Neural cell (in vitro differentiated cells): Measurements from ENCODE around the gene NGLY1. TPM values are rescaled to one million over a fixed set of nuclear protein-coding genes. Genes with fewer than 3 reads are reported as not detected.

Experiments used
- H2AFZ ChIP-seq: fragments of 200-600, 300-800 bp; sonication (generic), shearing (Covaris generic); 2 replicates; pipeline ENCODE4 v1.6.0; 2014; ENCODE audit warnings: low read depth, mild to moderate bottlenecking, antibody characterized with exemption, low read length, moderate library complexity
- H3F3A ChIP-seq: fragments of 200-600 bp; shearing (Covaris generic); 2 replicates; pipeline ENCODE4 v1.6.1; 2016; ENCODE audit warnings: mild to moderate bottlenecking, moderate library complexity, mixed read lengths, antibody characterized with exemption, low read length; ENCODE audit not compliant: insufficient read depth, poor library complexity, severe bottlenecking
- H3K27ac ChIP-seq: fragments of 200-600, 300-800 bp; sonication (generic), shearing (Covaris generic); 2 replicates; pipeline ENCODE4 v1.5.1; 2014; ENCODE audit warnings: mild to moderate bottlenecking, low read length, moderate library complexity
- H3K27me3 ChIP-seq: fragments of 300-800, 200-600 bp; sonication (generic), shearing (Covaris generic); 2 replicates; pipeline ENCODE4 v1.6.0; 2014; ENCODE audit warnings: mild to moderate bottlenecking, low read depth, low read length, moderate library complexity; ENCODE audit not compliant: insufficient read depth
- H3K36me3 ChIP-seq: fragments of 300-800, 200-600 bp; sonication (generic), shearing (Covaris generic); 2 replicates; pipeline ENCODE4 v1.5.1; 2014; ENCODE audit warnings: mild to moderate bottlenecking, antibody characterized with exemption, low read length, moderate library complexity; ENCODE audit not compliant: insufficient read depth
- H3K4me2 ChIP-seq: fragments of 300-800, 200-600 bp; sonication (generic), shearing (Covaris generic); 2 replicates; pipeline ENCODE4 v1.6.0; 2014; ENCODE audit warnings: mild to moderate bottlenecking, low read length
- H3K4me3 ChIP-seq: fragments of 300-800, 200-600 bp; sonication (generic), shearing (Covaris generic); 2 replicates; pipeline ENCODE4 v1.5.1; 2014; ENCODE audit warnings: mild to moderate bottlenecking, low read length, moderate library complexity
- H3K79me2 ChIP-seq: fragments of 200-600 bp; shearing (Covaris generic); replicated peaks from 2 replicates; pipeline ENCODE4 v1.6.0; 2014; ENCODE audit warnings: mild to moderate bottlenecking, low read length, moderate library complexity; ENCODE audit not compliant: insufficient read depth
- H3K9ac ChIP-seq: fragments of 300-800, 200-600 bp; sonication (generic), shearing (Covaris generic); 2 replicates; pipeline ENCODE4 v1.6.1; 2016; ENCODE audit warnings: mild to moderate bottlenecking, low read length, mixed read lengths
- H3K9me2 ChIP-seq: fragments of 200-600 bp; shearing (Covaris generic); 2 replicates; pipeline ENCODE4 v1.6.1; 2016; ENCODE audit warnings: mild to moderate bottlenecking, low read length, mixed read lengths; ENCODE audit not compliant: insufficient read depth
- H3K9me3 ChIP-seq: fragments of 200-600, 300-800 bp; sonication (generic), shearing (Covaris generic); 2 replicates; pipeline ENCODE4 v1.6.1; 2016; ENCODE audit warnings: mild to moderate bottlenecking, mixed run types, low read length, moderate library complexity, mixed read lengths
- H4K20me1 ChIP-seq: fragments of 200-600 bp; shearing (Covaris generic); 2 replicates; pipeline ENCODE4 v1.6.1; 2016; ENCODE audit warnings: mild to moderate bottlenecking, mixed run types; ENCODE audit not compliant: insufficient read depth
- CTCF ChIP-seq: fragments of 450-650 bp; IDR thresholded peaks from 2 replicates; pipeline ENCODE4 v1.5.1; 2014; ENCODE audit warnings: antibody characterized with exemption, mild to moderate bottlenecking, moderate library complexity; ENCODE audit not compliant: poor library complexity, severe bottlenecking
- EP300 ChIP-seq: fragments of 450-650 bp; conservative IDR thresholded peaks from 2 replicates; pipeline ENCODE4 v1.6.1; 2014; ENCODE audit warnings: antibody characterized with exemption, mild to moderate bottlenecking, moderate library complexity; ENCODE audit not compliant: poor library complexity, severe bottlenecking
- EZH2 ChIP-seq: fragments of 200-600, 300-800 bp; shearing (Covaris generic), sonication (generic); IDR thresholded peaks from 2 replicates; pipeline ENCODE4 v1.6.1; 2014; ENCODE audit warnings: antibody characterized with exemption, low read length, borderline replicate concordance, mild to moderate bottlenecking; ENCODE audit not compliant: insufficient read depth, poor library complexity, severe bottlenecking
- MXI1 ChIP-seq: fragments of 450-650 bp; conservative IDR thresholded peaks from 2 replicates; pipeline ENCODE4 v1.6.1; 2014; ENCODE audit warnings: antibody characterized with exemption, mild to moderate bottlenecking; ENCODE audit not compliant: poor library complexity, severe bottlenecking
- POLR2AphosphoS5 ChIP-seq: IDR thresholded peaks from 2 replicates; pipeline ENCODE4 v1.6.1; 2012
- RAD21 ChIP-seq: fragments of 450-650 bp; conservative IDR thresholded peaks from 2 replicates; pipeline ENCODE4 v1.6.1; 2014; ENCODE audit warnings: antibody characterized with exemption, mild to moderate bottlenecking, moderate library complexity
- REST ChIP-seq: IDR thresholded peaks from 2 replicates; pipeline ENCODE4 v1.6.1; 2012; ENCODE audit warnings: borderline replicate concordance
- SMC3 ChIP-seq: fragments of 450-650 bp; conservative IDR thresholded peaks from 2 replicates; pipeline ENCODE4 v1.6.1; 2014; ENCODE audit warnings: antibody characterized with exemption, mild to moderate bottlenecking, moderate library complexity; ENCODE audit not compliant: poor library complexity
- TAF1 ChIP-seq: IDR thresholded peaks from 2 replicates; pipeline ENCODE4 v1.6.1; 2012; ENCODE audit warnings: low read depth
- polyA plus RNA-seq: library from polyadenylated mRNA; depleted of rRNA; stranded (reverse); fragments of >200 nt; gene quantifications from 2 replicates; pipeline ENCODE4 v1.2.3, GENCODE V29; 2014

NGLY1 gene
- polyA plus RNA-seq, 1 donor from 2014 or later: 22.0 TPM

GRCh38 chr3:25723802-25724201 lies 59.4 kb downstream of the NGLY1 start:
- no peaks in the 10 kb centered on the region for H3F3A ChIP-seq
- H4K20me1 ChIP-seq: no peaks in the 10 kb centered on the region
- H3K27ac ChIP-seq: no peak overlapping the region
- no peaks in the 10 kb centered on the region for H3K27me3 ChIP-seq
- H3K4me3 ChIP-seq: no peak overlapping the region
- no peak overlapping the region for H3K4me2 ChIP-seq
- H3K9ac ChIP-seq: no peak overlapping the region
- H3K9me2 ChIP-seq: no peaks in the 10 kb centered on the region
- no peaks in the 10 kb centered on the region for H3K79me2 ChIP-seq
- no peak for TF ChIP-seq EZH2
- no peak for TF ChIP-seq POLR2AphosphoS5
- TF ChIP-seq RAD21: no peak
- TF ChIP-seq CTCF: no peak
- no peak for TF ChIP-seq REST
- no peak for TF ChIP-seq TAF1
- TF ChIP-seq SMC3: no peak
- no peak for TF ChIP-seq MXI1
- TF ChIP-seq EP300: no peak
- H2AFZ ChIP-seq: no peak overlapping the region
- no peaks in the 10 kb centered on the region for H3K9me3 ChIP-seq
- no peaks in the 10 kb centered on the region for H3K36me3 ChIP-seq

- Histone ChIP-seq H2AFZ (no peak overlapping the region), H3K36me3 (no peaks in the 10 kb centered on the region), H3K4me3 (no peak overlapping the region), H3K27ac (no peak overlapping the region), H4K20me1 (no peaks in the 10 kb centered on the region), H3K27me3 (no peaks in the 10 kb centered on the region), H3K9ac (no peak overlapping the region), H3K4me2 (no peak overlapping the region), H3F3A (no peaks in the 10 kb centered on the region), H3K9me2 (no peaks in the 10 kb centered on the region), H3K79me2 (no peaks in the 10 kb centered on the region), H3K9me3 (no peaks in the 10 kb centered on the region)
- TF ChIP-seq EZH2 (no peak), CTCF (no peak), POLR2AphosphoS5 (no peak), EP300 (no peak), MXI1 (no peak), RAD21 (no peak), TAF1 (no peak), SMC3 (no peak), REST (no peak)
These were observed 63.9 kb downstream of the NGLY1 start for GRCh38 chr3:25719321-25719720.
